AG04449 (cell line): Measurements from ENCODE around the gene DLGAP1.

ENCODE experiments used
- CTCF ChIA-PET: fragments of 350-600 bp; formaldehyde crosslinking; extraction: SDS; loops from one replicate; lab custom pipeline; 2021; ENCODE audit warnings: antibody characterized with exemption; lab: Yijun Ruan, JAX
- POLR2A ChIA-PET: fragments of 400-600, 350-600 bp; formaldehyde crosslinking; extraction: SDS; loops from one replicate; lab custom pipeline; 2020; ENCODE audit warnings: antibody characterized with exemption, inconsistent platforms; lab: Yijun Ruan, JAX
- DNase-seq: peaks from one replicate; pipeline ENCODE4 v3.0.0-alpha.2; 2010; ENCODE audit warnings: low read depth, low spot score
- H3K4me3 ChIP-seq: 2 replicates; pipeline ENCODE4 v1.5.1; 2011; ENCODE audit warnings: low read depth, mild to moderate bottlenecking, control low read depth, low read length
- CTCF ChIP-seq: IDR thresholded peaks from one replicate; pipeline ENCODE4 v1.5.1; 2011; ENCODE audit warnings: mild to moderate bottlenecking, moderate library complexity, low read length, control low read depth, inconsistent platforms; ENCODE audit not compliant: insufficient read depth; ENCODE audit errors: missing control alignments

The DLGAP1 gene

DNA sequence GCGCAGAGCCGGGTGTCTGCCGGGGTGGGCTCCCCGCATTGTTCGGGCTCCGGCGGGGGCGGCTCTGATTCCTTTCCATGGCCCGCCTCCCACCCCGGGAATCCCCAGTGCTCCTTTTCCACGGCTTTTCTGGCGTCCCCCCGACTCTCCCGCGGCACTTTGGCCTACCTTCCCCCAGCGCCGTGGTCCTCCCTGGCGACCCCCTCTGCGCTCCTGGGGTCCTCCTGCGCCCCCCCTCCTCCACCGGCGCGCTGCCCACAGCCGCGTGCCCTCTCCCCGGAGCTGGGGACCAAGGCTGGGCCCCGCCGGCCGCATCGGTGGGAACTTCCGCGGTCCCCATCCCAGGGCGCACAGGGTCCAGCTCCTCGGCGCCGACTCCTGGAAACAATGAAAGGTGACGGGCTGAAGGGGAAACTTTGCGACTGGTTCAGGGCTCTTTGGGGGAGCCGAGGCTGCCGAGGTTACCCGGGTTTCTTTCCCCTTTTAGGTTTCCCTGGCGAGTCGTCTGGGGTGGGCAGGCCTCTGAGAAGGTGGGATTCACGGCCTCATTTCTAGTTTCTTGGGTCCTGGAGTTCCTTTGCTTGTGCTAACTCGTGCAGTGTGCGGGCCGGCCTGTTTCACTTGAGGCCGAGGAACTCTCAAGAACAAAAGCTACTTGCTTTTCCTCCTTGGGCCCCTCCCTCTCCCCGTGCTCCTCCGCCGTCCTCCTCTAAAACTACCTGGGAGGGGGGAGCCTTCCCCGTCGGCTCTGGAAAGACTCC, 1002.9 kb downstream of the DLGAP1 start:
- POLR2A ChIA-PET = interaction anchor here (0.6 to 3.9 kb wide), 10 partner anchors 15 to 465 kb away, joined by 3 to 34 read pairs (median 3); no protein-coding TSS in a partner anchor
- CTCF ChIA-PET = interaction anchor here (1.0 to 6.7 kb wide), 6 partner anchors 13 to 213 kb away, joined by 4 to 82 read pairs (median 52); no protein-coding TSS in a partner anchor
- DNase-seq = no peak
- H3K4me3 ChIP-seq = peak overlapping the region; percentile 81
- TF ChIP-seq CTCF = no peak

DNA sequence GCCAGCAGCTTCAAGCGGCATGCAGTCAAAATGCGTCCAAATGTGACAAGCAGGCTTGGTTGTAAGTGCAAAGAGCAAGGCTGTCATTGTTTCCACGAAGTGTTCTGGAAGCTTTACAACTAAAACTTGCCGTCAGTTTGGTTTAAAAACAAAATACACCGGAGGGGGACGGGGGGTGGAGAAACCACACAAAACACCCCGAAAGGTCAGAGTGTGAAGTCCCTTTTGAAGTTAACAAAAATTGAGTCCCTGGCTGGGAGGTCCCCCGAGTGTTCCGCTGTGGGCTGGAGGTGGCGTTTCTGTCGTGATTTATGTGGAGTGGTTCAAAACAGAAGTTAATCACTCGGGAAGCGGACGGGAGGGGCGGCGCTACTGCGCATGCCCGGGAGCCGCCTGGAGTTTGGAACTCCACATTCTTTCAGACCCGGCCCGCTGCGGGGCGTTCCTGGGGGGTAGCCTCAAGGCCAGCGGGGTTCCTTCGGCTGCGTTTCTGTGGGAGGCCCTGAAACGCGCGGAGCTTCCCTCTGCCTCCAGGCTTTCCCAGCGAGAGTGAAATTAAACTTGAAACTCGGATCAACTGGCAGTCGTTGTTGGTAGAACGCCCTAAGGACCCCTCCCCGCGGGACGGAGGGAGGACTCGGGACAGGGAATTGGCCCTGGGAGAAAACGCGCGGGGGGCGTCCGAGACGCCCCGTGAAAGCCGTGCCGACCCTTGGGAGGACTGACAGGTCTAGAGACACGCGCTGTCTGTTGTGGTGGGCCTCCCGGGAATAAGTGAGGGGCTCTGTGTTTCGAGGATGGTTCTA, 1003.7 kb downstream of the DLGAP1 start:
- ChIA-PET POLR2A (interaction anchor here (0.9 to 3.9 kb wide), 7 partner anchors 128 to 201 kb away, joined by 3 to 34 read pairs (median 4); no protein-coding TSS in a partner anchor), CTCF (interaction anchor here (5.3 to 6.7 kb wide), 4 partner anchors 14 to 214 kb away, joined by 49 to 82 read pairs (median 67); no protein-coding TSS in a partner anchor)
- H3K4me3 ChIP-seq = peak overlapping the region; percentile 81
- TF ChIP-seq CTCF = no peak
- DNase-seq = no peak

DNA sequence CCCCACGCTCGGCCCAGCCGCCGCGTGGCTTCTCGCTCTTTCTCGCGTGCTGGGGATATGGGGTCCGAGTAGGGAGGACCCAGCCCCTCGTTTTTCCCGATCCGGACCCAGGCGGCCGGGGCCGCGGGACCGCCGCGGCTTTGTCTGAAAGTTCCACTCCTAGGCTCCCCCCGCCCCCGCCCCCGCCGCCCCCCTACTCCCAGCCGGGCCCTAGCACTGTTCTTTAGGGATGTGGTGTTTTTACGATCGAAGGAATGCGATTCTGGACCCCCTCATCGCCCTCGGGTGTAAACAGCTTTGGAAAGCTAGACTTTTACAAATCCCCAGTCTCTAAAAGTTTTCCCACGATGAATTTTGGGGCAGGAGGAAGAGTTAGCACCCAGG, 1004.3 kb downstream of the DLGAP1 start:
- peak overlapping the region; percentile 81 for H3K4me3 ChIP-seq
- ChIA-PET CTCF (interaction anchor here (5.3 to 6.7 kb wide), 4 partner anchors 14 to 214 kb away, joined by 49 to 82 read pairs (median 67); no protein-coding TSS in a partner anchor), POLR2A (interaction anchor here (0.9 to 1.2 kb wide), 3 partner anchors 153 to 202 kb away, joined by 3 to 4 read pairs (median 3); no protein-coding TSS in a partner anchor)

GRCh38 chr18:3450012-3450798, 1004.9 kb downstream of the DLGAP1 start, which contains the start of gene TGIF1:
Gene TGIF1 (plus strand): TSS chr18:3450172. CDS start chr18:3450490, 318 bp downstream.
- H3K4me3 ChIP-seq = peak within 1 kb of the TSS; percentile 81
- TF ChIP-seq CTCF = no peak
- DNase-seq = no peak
- POLR2A ChIA-PET = interaction anchor here (0.9 to 1.9 kb wide), 4 partner anchors 153 to 216 kb away, joined by 3 to 8 read pairs (median 6); no protein-coding TSS in a partner anchor
- CTCF ChIA-PET = interaction anchor here (1.4 to 6.7 kb wide), 5 partner anchors 15 to 215 kb away, joined by 5 to 82 read pairs (median 56); no protein-coding TSS in a partner anchor

More for the DNA sequence above, 1004.3 kb downstream of the DLGAP1 start:
- no peak for DNase-seq
- TF ChIP-seq CTCF = no peak

- TF ChIP-seq CTCF = no peak
- ChIA-PET CTCF (interaction anchor here (1.2 to 1.4 kb wide), 2 partner anchors 145 to 217 kb away, joined by 3 to 5 read pairs; no protein-coding TSS in a partner anchor), POLR2A (interaction anchor here (0.6 to 2.5 kb wide), 8 partner anchors 16 to 217 kb away, joined by 3 to 19 read pairs (median 6); no protein-coding TSS in a partner anchor)
- peak overlapping the region; percentile 81 for H3K4me3 ChIP-seq
- no peak for DNase-seq
Observed at GRCh38 chr18:3449512-3450011, 1005.5 kb downstream of the DLGAP1 start.
